Hepatocyte (in vitro differentiated cells): ENCODE data around the gene CRISP2. TPM values are rescaled to one million over a fixed set of nuclear protein-coding genes. Genes with fewer than 3 reads are reported as not detected.
"Not testable (repeated sequence)": the region's sequence is repeated elsewhere in the genome, so short reads cannot be mapped to it uniquely, and the experiment has no call there.

ENCODE experiments used
- DNase-seq: peaks from one replicate; pipeline ENCODE4 v3.0.0-alpha.2; 2016; ENCODE audit warnings: low spot score
- H2AFZ ChIP-seq: fragments of 200-600 bp; sonication (generic); 2 replicates; pipeline ENCODE4 v1.6.0; 2016; ENCODE audit warnings: antibody characterized with exemption, mild to moderate bottlenecking
- H3K27ac ChIP-seq: fragments of 200-600 bp; sonication (generic); 2 replicates; pipeline ENCODE4 v1.5.1; 2016; ENCODE audit warnings: mild to moderate bottlenecking
- H3K27me3 ChIP-seq: fragments of 200-600 bp; sonication (generic); 2 replicates; pipeline ENCODE4 v1.6.1; 2016
- H3K36me3 ChIP-seq: fragments of 200-600 bp; sonication (generic); replicated peaks from 2 replicates; pipeline ENCODE4 v1.5.1; 2016; ENCODE audit warnings: low read depth; ENCODE audit not compliant: insufficient read depth
- H3K4me1 ChIP-seq: fragments of 200-600 bp; sonication (generic); 2 replicates; pipeline ENCODE4 v1.5.1; 2016; ENCODE audit warnings: mild to moderate bottlenecking, moderate library complexity; ENCODE audit not compliant: insufficient read depth
- H3K4me2 ChIP-seq: fragments of 200-600 bp; sonication (generic); 2 replicates; pipeline ENCODE4 v1.6.0; 2016
- H3K4me3 ChIP-seq: fragments of 200-600 bp; sonication (generic); 2 replicates; pipeline ENCODE4 v1.5.1; 2016; ENCODE audit warnings: mild to moderate bottlenecking
- H3K79me2 ChIP-seq: fragments of 200-600 bp; sonication (generic); 2 replicates; pipeline ENCODE4 v1.6.0; 2017; ENCODE audit warnings: mild to moderate bottlenecking
- H3K9me2 ChIP-seq: fragments of 200-600 bp; sonication (generic); replicated peaks from 2 replicates; pipeline ENCODE4 v1.6.0; 2017; ENCODE audit warnings: mild to moderate bottlenecking; ENCODE audit not compliant: insufficient read depth
- H3K9me3 ChIP-seq: fragments of 200-600 bp; sonication (generic); 2 replicates; pipeline ENCODE4 v1.5.1; 2016; ENCODE audit warnings: low read depth, mild to moderate bottlenecking
- H4K20me1 ChIP-seq: fragments of 200-600 bp; sonication (generic); 2 replicates; pipeline ENCODE4 v1.6.0; 2016; ENCODE audit warnings: mild to moderate bottlenecking; ENCODE audit not compliant: insufficient read depth, poor library complexity, severe bottlenecking
- EZH2 ChIP-seq: fragments of 200-600 bp; sonication (generic); IDR thresholded peaks from 2 replicates; pipeline ENCODE4 v1.6.1; 2016; ENCODE audit warnings: antibody characterized with exemption, mild to moderate bottlenecking, borderline replicate concordance
- EZH2phosphoT487 ChIP-seq: fragments of 200-600 bp; sonication (generic); IDR thresholded peaks from one replicate; pipeline ENCODE4 v1.6.1; 2018; ENCODE audit warnings: antibody characterized with exemption, mild to moderate bottlenecking, low read depth, moderate library complexity; ENCODE audit not compliant: unreplicated experiment, severe bottlenecking
- whole genome bisulfite sequencing: methylation state at CpG from one replicate; pipeline ENCODE4 v1.1.6; 2016; ENCODE audit warnings: low lambda C conversion rate; ENCODE audit errors: missing lambda C conversion rate; 5-methylcytosine and 5-hydroxymethylcytosine counted together
- polyA plus RNA-seq: library from polyadenylated mRNA; unstranded; fragments of >200 nt; fragmentation: Nextera tagmentation; extraction: Ambion mirVana; gene quantifications from 2 replicates; pipeline ENCODE4 v1.2.1, GENCODE V29; 2016
- total RNA-seq: library from RNA; depleted of rRNA; stranded (reverse); fragments of >200 nt; gene quantifications from 2 replicates; pipeline ENCODE4 v1.2.3, GENCODE V29; 2014
- TF ChIP-seq, protein P1 (sequence below): fragments of 200-600 bp; sonication (generic); IDR thresholded peaks from 2 replicates; pipeline ENCODE4 v1.5.1; 2016; ENCODE audit warnings: antibody characterized with exemption, mild to moderate bottlenecking; ENCODE audit not compliant: poor library complexity

CRISP2 gene
- total and polyA plus RNA-seq, 2 experiments from 2014 or later = 0.21 to 0.57 TPM

- H3K27me3 ChIP-seq = no peaks in the 10 kb centered on the region
- H3K36me3 ChIP-seq = no peaks in the 10 kb centered on the region
- no peak for DNase-seq
- H3K9me3 ChIP-seq = no peaks in the 10 kb centered on the region
- H3K9me2 ChIP-seq = no peaks in the 10 kb centered on the region
- H3K27ac ChIP-seq = no peak overlapping the region
- H3K4me2 ChIP-seq = no peak overlapping the region
- H3K79me2 ChIP-seq = no peaks in the 10 kb centered on the region
- H2AFZ ChIP-seq = no peak overlapping the region
- H4K20me1 ChIP-seq = no peaks in the 10 kb centered on the region
- TF ChIP-seq, protein P1, sequence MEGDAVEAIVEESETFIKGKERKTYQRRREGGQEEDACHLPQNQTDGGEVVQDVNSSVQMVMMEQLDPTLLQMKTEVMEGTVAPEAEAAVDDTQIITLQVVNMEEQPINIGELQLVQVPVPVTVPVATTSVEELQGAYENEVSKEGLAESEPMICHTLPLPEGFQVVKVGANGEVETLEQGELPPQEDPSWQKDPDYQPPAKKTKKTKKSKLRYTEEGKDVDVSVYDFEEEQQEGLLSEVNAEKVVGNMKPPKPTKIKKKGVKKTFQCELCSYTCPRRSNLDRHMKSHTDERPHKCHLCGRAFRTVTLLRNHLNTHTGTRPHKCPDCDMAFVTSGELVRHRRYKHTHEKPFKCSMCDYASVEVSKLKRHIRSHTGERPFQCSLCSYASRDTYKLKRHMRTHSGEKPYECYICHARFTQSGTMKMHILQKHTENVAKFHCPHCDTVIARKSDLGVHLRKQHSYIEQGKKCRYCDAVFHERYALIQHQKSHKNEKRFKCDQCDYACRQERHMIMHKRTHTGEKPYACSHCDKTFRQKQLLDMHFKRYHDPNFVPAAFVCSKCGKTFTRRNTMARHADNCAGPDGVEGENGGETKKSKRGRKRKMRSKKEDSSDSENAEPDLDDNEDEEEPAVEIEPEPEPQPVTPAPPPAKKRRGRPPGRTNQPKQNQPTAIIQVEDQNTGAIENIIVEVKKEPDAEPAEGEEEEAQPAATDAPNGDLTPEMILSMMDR = no peak
- TF ChIP-seq EZH2 = no peak
- no peak for TF ChIP-seq EZH2phosphoT487
- H3K4me3 ChIP-seq = no peak overlapping the region
- no peaks in the 10 kb centered on the region for H3K4me1 ChIP-seq
Observed at GRCh38 chr6:49730251-49730650, 16.9 kb upstream of the CRISP2 start.

- DNase-seq, H3K79me2 ChIP-seq, H2AFZ ChIP-seq, H3K27ac ChIP-seq, H3K36me3 ChIP-seq, H3K9me2 ChIP-seq, H4K20me1 ChIP-seq, H3K4me1 ChIP-seq, H3K4me3 ChIP-seq, H3K4me2 ChIP-seq, H3K27me3 ChIP-seq, H3K9me3 ChIP-seq: not testable (repeated sequence)
- 90% methylated on average over 4 of the region's 4 CpGs for WGBS
Observed at GRCh38 chr6:49723917-49724316, 10.6 kb upstream of the CRISP2 start.

DNA sequence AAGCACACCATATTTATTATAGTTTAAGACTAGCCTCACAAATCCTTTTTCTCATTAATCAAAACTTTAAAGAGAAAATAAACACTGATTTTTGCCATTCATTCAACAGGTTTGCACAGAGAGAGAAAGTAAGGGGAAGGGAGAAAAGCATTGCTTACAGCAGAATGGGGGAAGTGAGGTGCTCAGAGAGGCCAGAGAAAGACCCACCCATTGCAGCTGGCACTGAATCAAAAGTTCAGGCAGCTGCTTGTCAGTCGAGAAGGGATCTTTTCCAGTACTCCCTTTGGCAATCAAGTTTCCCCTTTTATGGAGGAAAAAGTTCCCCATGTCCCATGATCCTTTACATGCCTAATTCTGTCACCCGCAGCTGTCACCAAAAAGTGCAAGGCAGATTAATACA is 8.0 kb upstream of the CRISP2 start:
- no peak overlapping the region for H2AFZ ChIP-seq
- no peak overlapping the region for H3K4me3 ChIP-seq
- H3K27ac ChIP-seq = no peak overlapping the region
- H4K20me1 ChIP-seq = no peaks in the 10 kb centered on the region
- no peak overlapping the region for H3K4me2 ChIP-seq
- DNase-seq = no peak
- H3K27me3 ChIP-seq = no peaks in the 10 kb centered on the region
- H3K79me2 ChIP-seq = no peaks in the 10 kb centered on the region
- no peaks in the 10 kb centered on the region for H3K9me2 ChIP-seq
- no peaks in the 10 kb centered on the region for H3K36me3 ChIP-seq
- no peak for TF ChIP-seq EZH2
- TF ChIP-seq EZH2phosphoT487 = no peak
- TF ChIP-seq, protein P1 = no peak
- no peaks in the 10 kb centered on the region for H3K4me1 ChIP-seq
- WGBS = 76% methylated on average over 2 of the region's 2 CpGs
- H3K9me3 ChIP-seq = no peaks in the 10 kb centered on the region

DNA sequence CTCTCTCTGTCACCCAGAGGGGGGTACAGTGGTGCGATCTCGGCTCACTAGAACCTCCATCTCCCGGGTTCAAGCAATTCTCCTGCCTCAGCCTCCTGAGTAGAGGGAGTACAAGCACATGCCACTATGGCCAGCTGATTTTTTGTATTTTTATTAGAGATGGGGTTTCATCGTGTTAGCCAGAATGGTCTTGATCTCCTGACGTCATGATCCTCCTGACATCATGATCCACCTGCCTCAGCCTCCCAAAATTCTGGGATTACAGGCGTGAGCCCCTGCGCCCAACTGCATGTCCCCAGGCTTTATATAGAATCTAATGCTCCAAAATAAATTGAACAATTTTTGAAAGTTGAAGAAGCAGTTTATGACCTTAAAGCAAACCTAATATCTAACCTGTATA is 7.0 kb upstream of the CRISP2 start:
- TF ChIP-seq EZH2phosphoT487 = no peak
- TF ChIP-seq, protein P1 = no peak
- TF ChIP-seq EZH2 = no peak
- H3K4me3 ChIP-seq = no peak overlapping the region
- no peaks in the 10 kb centered on the region for H3K36me3 ChIP-seq
- no peak overlapping the region for H3K27ac ChIP-seq
- H3K9me2 ChIP-seq = no peaks in the 10 kb centered on the region
- no peaks in the 10 kb centered on the region for H3K9me3 ChIP-seq
- no peak overlapping the region for H3K4me2 ChIP-seq
- WGBS = 87% methylated on average over 7 of the region's 7 CpGs
- H3K27me3 ChIP-seq = no peaks in the 10 kb centered on the region
- no peak for DNase-seq
- no peaks in the 10 kb centered on the region for H4K20me1 ChIP-seq
- H3K79me2 ChIP-seq = no peaks in the 10 kb centered on the region
- H3K4me1 ChIP-seq = no peaks in the 10 kb centered on the region
- H2AFZ ChIP-seq = no peak overlapping the region
